GM23338 (cell line): ENCODE measurements around the gene ISX. TPM values are rescaled to one million over a fixed set of nuclear protein-coding genes. Genes with fewer than 3 reads are reported as not detected.

ENCODE experiments used
- ATAC-seq: fragments of 200-7000 bp; cut with Tn5 transposase; 3 replicates; pipeline ENCODE4 v1.9.1; 2020
- DNase-seq: peaks from one replicate; pipeline ENCODE4 v3.0.0-alpha.2; 2015; ENCODE audit warnings: low spot score
- H2AFZ ChIP-seq: fragments of 200-600 bp; sonication (generic); 2 replicates; pipeline ENCODE4 v1.8.0; 2016; ENCODE audit warnings: antibody characterized with exemption, mild to moderate bottlenecking, moderate library complexity
- H3F3A ChIP-seq: fragments of 200-600 bp; sonication (generic); replicated peaks from 2 replicates; pipeline ENCODE4 v1.8.0; 2017; ENCODE audit warnings: antibody characterized with exemption, mixed run types, low read depth
- H3K27ac ChIP-seq: fragments of 200-600 bp; sonication (generic); 2 replicates; pipeline ENCODE4 v1.6.1; 2016; ENCODE audit warnings: low read depth
- H3K27me3 ChIP-seq: fragments of 200-600 bp; sonication (generic); 2 replicates; pipeline ENCODE4 v1.8.0; 2016; ENCODE audit warnings: mild to moderate bottlenecking, mixed run types, moderate library complexity; ENCODE audit not compliant: insufficient read depth
- H3K36me3 ChIP-seq: fragments of 200-600 bp; sonication (generic); 2 replicates; pipeline ENCODE4 v1.8.0; 2016; ENCODE audit warnings: mild to moderate bottlenecking; ENCODE audit not compliant: insufficient read depth
- H3K4me1 ChIP-seq: fragments of 200-600 bp; sonication (generic); 2 replicates; pipeline ENCODE4 v1.8.0; 2016; ENCODE audit warnings: mild to moderate bottlenecking, moderate library complexity; ENCODE audit not compliant: insufficient read depth
- H3K4me2 ChIP-seq: fragments of 200-600 bp; sonication (generic); 2 replicates; pipeline ENCODE4 v1.7.1; 2017; ENCODE audit warnings: mixed run types
- H3K4me3 ChIP-seq: fragments of 200-600 bp; sonication (generic); 2 replicates; pipeline ENCODE4 v1.6.1; 2016; ENCODE audit warnings: mixed run types
- H3K79me2 ChIP-seq: fragments of 200-600 bp; sonication (generic); replicated peaks from 2 replicates; pipeline ENCODE4 v1.8.0; 2017; ENCODE audit warnings: mild to moderate bottlenecking; ENCODE audit not compliant: insufficient read depth
- H3K9me2 ChIP-seq: fragments of 200-600 bp; sonication (generic); 2 replicates; pipeline ENCODE4 v1.8.0; 2017; ENCODE audit not compliant: insufficient read depth
- H4K20me1 ChIP-seq: fragments of 200-600 bp; sonication (generic); replicated peaks from 2 replicates; pipeline ENCODE4 v1.8.0; 2017; ENCODE audit warnings: mild to moderate bottlenecking; ENCODE audit not compliant: insufficient read depth
- H3K27ac Mint-ChIP-seq: 2 replicates; pipeline ENCODE4 v1.8.0; 2020; ENCODE audit warnings: inconsistent platforms, mild to moderate bottlenecking, moderate library complexity, mixed read lengths
- H3K27me3 Mint-ChIP-seq: 3 replicates; pipeline ENCODE4 v1.8.0; 2022; ENCODE audit warnings: low read depth, mild to moderate bottlenecking, moderate library complexity, mixed read lengths, inconsistent platforms; ENCODE audit not compliant: insufficient read depth, poor library complexity
- H3K36me3 Mint-ChIP-seq: 3 replicates; pipeline ENCODE4 v1.8.0; 2021; ENCODE audit warnings: low read depth, mild to moderate bottlenecking, inconsistent platforms, moderate library complexity, mixed read lengths
- H3K4me1 Mint-ChIP-seq: 3 replicates; pipeline ENCODE4 v1.8.0; 2020; ENCODE audit warnings: mild to moderate bottlenecking, inconsistent platforms, mixed read lengths
- H3K4me3 Mint-ChIP-seq: 3 replicates; pipeline ENCODE4 v1.8.0; 2021; ENCODE audit warnings: moderate library complexity, mild to moderate bottlenecking, inconsistent platforms, mixed read lengths
- H3K9me3 Mint-ChIP-seq: 3 replicates; pipeline ENCODE4 v1.8.0; 2020; ENCODE audit warnings: moderate library complexity, mild to moderate bottlenecking, inconsistent platforms, mixed read lengths
- CREB1 ChIP-seq: fragments of 250-450 bp; sonication (Bioruptor Pico); IDR thresholded peaks from 2 replicates; pipeline ENCODE4 v1.5.0; 2020; ENCODE audit warnings: low read depth, mild to moderate bottlenecking, moderate library complexity
- EZH2 ChIP-seq: fragments of 200-600 bp; sonication (generic); IDR thresholded peaks from one replicate; pipeline ENCODE4 v1.8.0; 2017; ENCODE audit warnings: antibody characterized with exemption, mild to moderate bottlenecking, low read depth; ENCODE audit not compliant: unreplicated experiment
- EZH2phosphoT487 ChIP-seq: fragments of 200-600 bp; sonication (generic); IDR thresholded peaks from one replicate; pipeline ENCODE4 v1.8.1; 2018; ENCODE audit warnings: antibody characterized with exemption; ENCODE audit not compliant: unreplicated experiment
- JUNB ChIP-seq: IDR thresholded peaks from one replicate; pipeline ENCODE4 v1.6.1; 2016; ENCODE audit warnings: antibody characterized with exemption; ENCODE audit not compliant: unreplicated experiment
- NANOG ChIP-seq: IDR thresholded peaks from 2 replicates; pipeline ENCODE4 v1.6.1; 2016; ENCODE audit warnings: antibody characterized with exemption, borderline replicate concordance
- POLR2AphosphoS5 ChIP-seq: IDR thresholded peaks from 2 replicates; pipeline ENCODE4 v1.6.1; 2016; ENCODE audit warnings: antibody characterized with exemption, low read depth
- STAT1 ChIP-seq: IDR thresholded peaks from one replicate; pipeline ENCODE4 v1.6.1; 2016; ENCODE audit warnings: antibody characterized with exemption; ENCODE audit not compliant: unreplicated experiment
- ZNF114 ChIP-seq: fragments of 250-450 bp; sonication (Bioruptor Pico); IDR thresholded peaks from 2 replicates; pipeline ENCODE4 v1.5.0; 2020; ENCODE audit warnings: mild to moderate bottlenecking, moderate library complexity
- ZNF331 ChIP-seq: fragments of 250-450 bp; sonication (Bioruptor Pico); IDR thresholded peaks from 2 replicates; pipeline ENCODE4 v1.5.0; 2020; ENCODE audit warnings: low read depth, mild to moderate bottlenecking, moderate library complexity
- polyA plus RNA-seq: library from polyadenylated mRNA; unstranded; fragments of >200 nt; fragmentation: Nextera tagmentation; extraction: Ambion mirVana; gene quantifications from 2 replicates; pipeline ENCODE4 v1.2.1, GENCODE V29; 2016
- total RNA-seq: library from RNA; depleted of rRNA; stranded (reverse); fragments of >200 nt; shearing (Covaris generic); gene quantifications from 2 replicates; pipeline ENCODE4 v1.2.3, GENCODE V29; 2014
- TF ChIP-seq, protein P1 (sequence below): IDR thresholded peaks from 2 replicates; pipeline ENCODE4 v1.6.1; 2016; ENCODE audit warnings: antibody characterized with exemption
- TF ChIP-seq, protein P2 (sequence below), 2 experiments: fragments of 200-600 bp in 1 of 2; sonication (generic) in 1 of 2; conservative IDR thresholded peaks; 2 replicates each; pipeline versions ENCODE4 v1.5.1 to v1.6.1; 2016 to 2017; ENCODE audit warnings: antibody characterized with exemption in 2 of 2, low read depth in 2 of 2, mild to moderate bottlenecking in 2 of 2, moderate library complexity in 1 of 2
- TF ChIP-seq, protein P3 (sequence below): IDR thresholded peaks from one replicate; pipeline ENCODE4 v1.6.1; 2018; ENCODE audit warnings: antibody characterized with exemption; ENCODE audit not compliant: unreplicated experiment
- TF ChIP-seq, protein P4 (sequence below): fragments of 250-450 bp; sonication (Bioruptor Pico); IDR thresholded peaks from 2 replicates; pipeline ENCODE4 v1.5.0; 2020; ENCODE audit warnings: mild to moderate bottlenecking, moderate library complexity

The ISX gene
- total and polyA plus RNA-seq, 2 experiments from 2014 or later: not detected

DNA sequence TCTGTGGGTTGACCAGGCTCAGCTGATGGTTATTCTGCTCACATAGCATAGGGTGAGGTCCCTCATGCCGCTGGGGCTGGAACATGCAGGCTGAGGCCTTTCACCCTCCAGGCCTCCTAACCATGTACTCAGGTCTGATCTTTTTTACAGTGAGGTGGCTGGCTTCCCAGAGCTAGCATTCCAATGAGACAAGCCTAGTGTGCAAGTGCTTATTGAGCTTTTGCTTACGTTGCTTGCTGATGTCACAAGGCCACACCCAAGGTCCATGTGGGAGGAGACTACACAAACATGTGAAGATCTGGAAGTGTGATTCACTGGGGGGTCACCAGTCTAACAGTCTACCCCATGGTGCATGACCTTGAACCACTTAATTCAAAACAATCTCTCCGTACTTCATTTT is 33.9 kb downstream of the ISX start:
- H3K4me2 ChIP-seq: no peak overlapping the region
- H3K4me3 ChIP-seq: no peak overlapping the region
- no peaks in the 10 kb centered on the region for H3K9me2 ChIP-seq
- Mint-ChIP-seq H3K4me1 (peaks cover 2% of the 10 kb centered on the region; the same call in 2 of the 3 replicates), H3K9me3 (peaks cover 22% of the 10 kb centered on the region), H3K36me3 (no peaks in the 10 kb centered on the region), H3K4me3 (no peak overlapping the region), H3K27ac (no peak overlapping the region), H3K27me3 (peaks cover 5% of the 10 kb centered on the region)
- H3F3A ChIP-seq: no peaks in the 10 kb centered on the region
- DNase-seq (no peak), ATAC-seq (no peak)
- H3K79me2 ChIP-seq: no peaks in the 10 kb centered on the region
- H4K20me1 ChIP-seq: no peaks in the 10 kb centered on the region
- H3K27ac ChIP-seq: no peak overlapping the region
- H3K27me3 ChIP-seq: no peaks in the 10 kb centered on the region
- H3K4me1 ChIP-seq: no peaks in the 10 kb centered on the region
- H2AFZ ChIP-seq: no peak overlapping the region
- no peaks in the 10 kb centered on the region for H3K36me3 ChIP-seq
- no peak for TF ChIP-seq EZH2
- no peak for TF ChIP-seq EZH2phosphoT487
- TF ChIP-seq ZNF114: no peak
- no peak for TF ChIP-seq POLR2AphosphoS5
- TF ChIP-seq JUNB: no peak
- no peak for TF ChIP-seq ZNF331 (CRISPR knock-in tag)
- TF ChIP-seq, protein P1, sequence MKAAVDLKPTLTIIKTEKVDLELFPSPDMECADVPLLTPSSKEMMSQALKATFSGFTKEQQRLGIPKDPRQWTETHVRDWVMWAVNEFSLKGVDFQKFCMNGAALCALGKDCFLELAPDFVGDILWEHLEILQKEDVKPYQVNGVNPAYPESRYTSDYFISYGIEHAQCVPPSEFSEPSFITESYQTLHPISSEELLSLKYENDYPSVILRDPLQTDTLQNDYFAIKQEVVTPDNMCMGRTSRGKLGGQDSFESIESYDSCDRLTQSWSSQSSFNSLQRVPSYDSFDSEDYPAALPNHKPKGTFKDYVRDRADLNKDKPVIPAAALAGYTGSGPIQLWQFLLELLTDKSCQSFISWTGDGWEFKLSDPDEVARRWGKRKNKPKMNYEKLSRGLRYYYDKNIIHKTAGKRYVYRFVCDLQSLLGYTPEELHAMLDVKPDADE: no peak
- no peak for TF ChIP-seq CREB1 (CRISPR knock-in tag)
- TF ChIP-seq, protein P2, sequence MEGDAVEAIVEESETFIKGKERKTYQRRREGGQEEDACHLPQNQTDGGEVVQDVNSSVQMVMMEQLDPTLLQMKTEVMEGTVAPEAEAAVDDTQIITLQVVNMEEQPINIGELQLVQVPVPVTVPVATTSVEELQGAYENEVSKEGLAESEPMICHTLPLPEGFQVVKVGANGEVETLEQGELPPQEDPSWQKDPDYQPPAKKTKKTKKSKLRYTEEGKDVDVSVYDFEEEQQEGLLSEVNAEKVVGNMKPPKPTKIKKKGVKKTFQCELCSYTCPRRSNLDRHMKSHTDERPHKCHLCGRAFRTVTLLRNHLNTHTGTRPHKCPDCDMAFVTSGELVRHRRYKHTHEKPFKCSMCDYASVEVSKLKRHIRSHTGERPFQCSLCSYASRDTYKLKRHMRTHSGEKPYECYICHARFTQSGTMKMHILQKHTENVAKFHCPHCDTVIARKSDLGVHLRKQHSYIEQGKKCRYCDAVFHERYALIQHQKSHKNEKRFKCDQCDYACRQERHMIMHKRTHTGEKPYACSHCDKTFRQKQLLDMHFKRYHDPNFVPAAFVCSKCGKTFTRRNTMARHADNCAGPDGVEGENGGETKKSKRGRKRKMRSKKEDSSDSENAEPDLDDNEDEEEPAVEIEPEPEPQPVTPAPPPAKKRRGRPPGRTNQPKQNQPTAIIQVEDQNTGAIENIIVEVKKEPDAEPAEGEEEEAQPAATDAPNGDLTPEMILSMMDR (conservative IDR thresholded peaks at IDR 0.05; ENCODE audit: low read depth in 2 of 2): no peak
- TF ChIP-seq NANOG: no peak
- TF ChIP-seq, protein P3, sequence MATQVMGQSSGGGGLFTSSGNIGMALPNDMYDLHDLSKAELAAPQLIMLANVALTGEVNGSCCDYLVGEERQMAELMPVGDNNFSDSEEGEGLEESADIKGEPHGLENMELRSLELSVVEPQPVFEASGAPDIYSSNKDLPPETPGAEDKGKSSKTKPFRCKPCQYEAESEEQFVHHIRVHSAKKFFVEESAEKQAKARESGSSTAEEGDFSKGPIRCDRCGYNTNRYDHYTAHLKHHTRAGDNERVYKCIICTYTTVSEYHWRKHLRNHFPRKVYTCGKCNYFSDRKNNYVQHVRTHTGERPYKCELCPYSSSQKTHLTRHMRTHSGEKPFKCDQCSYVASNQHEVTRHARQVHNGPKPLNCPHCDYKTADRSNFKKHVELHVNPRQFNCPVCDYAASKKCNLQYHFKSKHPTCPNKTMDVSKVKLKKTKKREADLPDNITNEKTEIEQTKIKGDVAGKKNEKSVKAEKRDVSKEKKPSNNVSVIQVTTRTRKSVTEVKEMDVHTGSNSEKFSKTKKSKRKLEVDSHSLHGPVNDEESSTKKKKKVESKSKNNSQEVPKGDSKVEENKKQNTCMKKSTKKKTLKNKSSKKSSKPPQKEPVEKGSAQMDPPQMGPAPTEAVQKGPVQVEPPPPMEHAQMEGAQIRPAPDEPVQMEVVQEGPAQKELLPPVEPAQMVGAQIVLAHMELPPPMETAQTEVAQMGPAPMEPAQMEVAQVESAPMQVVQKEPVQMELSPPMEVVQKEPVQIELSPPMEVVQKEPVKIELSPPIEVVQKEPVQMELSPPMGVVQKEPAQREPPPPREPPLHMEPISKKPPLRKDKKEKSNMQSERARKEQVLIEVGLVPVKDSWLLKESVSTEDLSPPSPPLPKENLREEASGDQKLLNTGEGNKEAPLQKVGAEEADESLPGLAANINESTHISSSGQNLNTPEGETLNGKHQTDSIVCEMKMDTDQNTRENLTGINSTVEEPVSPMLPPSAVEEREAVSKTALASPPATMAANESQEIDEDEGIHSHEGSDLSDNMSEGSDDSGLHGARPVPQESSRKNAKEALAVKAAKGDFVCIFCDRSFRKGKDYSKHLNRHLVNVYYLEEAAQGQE: no peak
- no peak for TF ChIP-seq STAT1
- TF ChIP-seq, protein P4, sequence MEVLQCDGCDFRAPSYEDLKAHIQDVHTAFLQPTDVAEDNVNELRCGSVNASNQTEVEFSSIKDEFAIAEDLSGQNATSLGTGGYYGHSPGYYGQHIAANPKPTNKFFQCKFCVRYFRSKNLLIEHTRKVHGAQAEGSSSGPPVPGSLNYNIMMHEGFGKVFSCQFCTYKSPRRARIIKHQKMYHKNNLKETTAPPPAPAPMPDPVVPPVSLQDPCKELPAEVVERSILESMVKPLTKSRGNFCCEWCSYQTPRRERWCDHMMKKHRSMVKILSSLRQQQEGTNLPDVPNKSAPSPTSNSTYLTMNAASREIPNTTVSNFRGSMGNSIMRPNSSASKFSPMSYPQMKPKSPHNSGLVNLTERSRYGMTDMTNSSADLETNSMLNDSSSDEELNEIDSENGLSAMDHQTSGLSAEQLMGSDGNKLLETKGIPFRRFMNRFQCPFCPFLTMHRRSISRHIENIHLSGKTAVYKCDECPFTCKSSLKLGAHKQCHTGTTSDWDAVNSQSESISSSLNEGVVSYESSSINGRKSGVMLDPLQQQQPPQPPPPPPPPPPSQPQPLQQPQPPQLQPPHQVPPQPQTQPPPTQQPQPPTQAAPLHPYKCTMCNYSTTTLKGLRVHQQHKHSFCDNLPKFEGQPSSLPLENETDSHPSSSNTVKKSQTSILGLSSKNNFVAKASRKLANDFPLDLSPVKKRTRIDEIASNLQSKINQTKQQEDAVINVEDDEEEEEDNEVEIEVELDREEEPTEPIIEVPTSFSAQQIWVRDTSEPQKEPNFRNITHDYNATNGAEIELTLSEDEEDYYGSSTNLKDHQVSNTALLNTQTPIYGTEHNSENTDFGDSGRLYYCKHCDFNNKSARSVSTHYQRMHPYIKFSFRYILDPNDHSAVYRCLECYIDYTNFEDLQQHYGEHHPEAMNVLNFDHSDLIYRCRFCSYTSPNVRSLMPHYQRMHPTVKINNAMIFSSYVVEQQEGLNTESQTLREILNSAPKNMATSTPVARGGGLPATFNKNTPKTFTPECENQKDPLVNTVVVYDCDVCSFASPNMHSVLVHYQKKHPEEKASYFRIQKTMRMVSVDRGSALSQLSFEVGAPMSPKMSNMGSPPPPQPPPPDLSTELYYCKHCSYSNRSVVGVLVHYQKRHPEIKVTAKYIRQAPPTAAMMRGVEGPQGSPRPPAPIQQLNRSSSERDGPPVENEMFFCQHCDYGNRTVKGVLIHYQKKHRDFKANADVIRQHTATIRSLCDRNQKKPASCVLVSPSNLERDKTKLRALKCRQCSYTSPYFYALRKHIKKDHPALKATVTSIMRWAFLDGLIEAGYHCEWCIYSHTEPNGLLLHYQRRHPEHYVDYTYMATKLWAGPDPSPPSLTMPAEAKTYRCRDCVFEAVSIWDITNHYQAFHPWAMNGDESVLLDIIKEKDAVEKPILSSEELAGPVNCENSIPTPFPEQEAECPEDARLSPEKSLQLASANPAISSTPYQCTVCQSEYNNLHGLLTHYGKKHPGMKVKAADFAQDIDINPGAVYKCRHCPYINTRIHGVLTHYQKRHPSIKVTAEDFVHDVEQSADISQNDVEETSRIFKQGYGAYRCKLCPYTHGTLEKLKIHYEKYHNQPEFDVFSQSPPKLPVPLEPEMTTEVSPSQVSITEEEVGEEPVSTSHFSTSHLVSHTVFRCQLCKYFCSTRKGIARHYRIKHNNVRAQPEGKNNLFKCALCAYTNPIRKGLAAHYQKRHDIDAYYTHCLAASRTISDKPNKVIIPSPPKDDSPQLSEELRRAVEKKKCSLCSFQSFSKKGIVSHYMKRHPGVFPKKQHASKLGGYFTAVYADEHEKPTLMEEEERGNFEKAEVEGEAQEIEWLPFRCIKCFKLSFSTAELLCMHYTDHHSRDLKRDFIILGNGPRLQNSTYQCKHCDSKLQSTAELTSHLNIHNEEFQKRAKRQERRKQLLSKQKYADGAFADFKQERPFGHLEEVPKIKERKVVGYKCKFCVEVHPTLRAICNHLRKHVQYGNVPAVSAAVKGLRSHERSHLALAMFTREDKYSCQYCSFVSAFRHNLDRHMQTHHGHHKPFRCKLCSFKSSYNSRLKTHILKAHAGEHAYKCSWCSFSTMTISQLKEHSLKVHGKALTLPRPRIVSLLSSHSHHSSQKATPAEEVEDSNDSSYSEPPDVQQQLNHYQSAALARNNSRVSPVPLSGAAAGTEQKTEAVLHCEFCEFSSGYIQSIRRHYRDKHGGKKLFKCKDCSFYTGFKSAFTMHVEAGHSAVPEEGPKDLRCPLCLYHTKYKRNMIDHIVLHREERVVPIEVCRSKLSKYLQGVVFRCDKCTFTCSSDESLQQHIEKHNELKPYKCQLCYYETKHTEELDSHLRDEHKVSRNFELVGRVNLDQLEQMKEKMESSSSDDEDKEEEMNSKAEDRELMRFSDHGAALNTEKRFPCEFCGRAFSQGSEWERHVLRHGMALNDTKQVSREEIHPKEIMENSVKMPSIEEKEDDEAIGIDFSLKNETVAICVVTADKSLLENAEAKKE (CRISPR knock-in tag): no peak
